ENCODE measurements around the gene CUL2. TPM values are rescaled to one million over a fixed set of nuclear protein-coding genes. Genes with fewer than 3 reads are reported as not detected.

Gene CUL2
- total RNA-seq, 4 donors from 2014 or later, result 15.0 to 18.7 (median 17.5) TPM

GRCh38 chr10:35005868-35006267, 84.3 kb downstream of the CUL2 start:
- H3K4me3 ChIP-seq (ENCODE audit: low read depth, poor library complexity, severe bottlenecking), result no peak overlapping the region
- WGBS, 2 donors, result 54 to 55% methylated on average over 8 of the region's 8 CpGs
- intact Hi-C loops (cut with DNase I; ENCODE audit: low total_unique reads), result no loop called here
- no peak for DNase-seq (ENCODE audit: low spot score in 2 of 2)
- no peak for TF ChIP-seq CTCF (IDR thresholded peaks at IDR 0.05)
- no peak for TF ChIP-seq POLR2A (IDR thresholded peaks at IDR 0.05)

- intact Hi-C loops (cut with DNase I; ENCODE audit: low total_unique reads), result no loop called here
- DNase-seq (ENCODE audit: low spot score in 2 of 2), result no peak
- 87 to 90% methylated on average over 3 of the region's 3 CpGs for WGBS, 2 donors
These were observed 85.5 kb downstream of the CUL2 start for GRCh38 chr10:35004651-35005050.

GRCh38 chr10:35003906-35004305, 86.2 kb downstream of the CUL2 start:
- intact Hi-C loops (cut with DNase I; ENCODE audit: low total_unique reads), result no loop called here
- TF ChIP-seq POLR2A (IDR thresholded peaks at IDR 0.05) (no peak), CTCF (IDR thresholded peaks at IDR 0.05) (no peak)
- no peak overlapping the region for H3K4me3 ChIP-seq (ENCODE audit: low read depth, poor library complexity, severe bottlenecking)
- WGBS, 2 donors, result 83 to 88% methylated on average over 4 of the region's 4 CpGs
- DNase-seq (ENCODE audit: low spot score in 2 of 2), result no peak

More at GRCh38 chr10:35004651-35005050, 85.5 kb downstream of the CUL2 start:
- TF ChIP-seq POLR2A (IDR thresholded peaks at IDR 0.05) (no peak), CTCF (IDR thresholded peaks at IDR 0.05) (no peak)
- no peak overlapping the region for H3K4me3 ChIP-seq (ENCODE audit: low read depth, poor library complexity, severe bottlenecking)

GRCh38 chr10:35000936-35001335, 89.2 kb downstream of the CUL2 start:
- no peak overlapping the region for H3K4me3 ChIP-seq (ENCODE audit: low read depth, poor library complexity, severe bottlenecking)
- no peak for TF ChIP-seq CTCF (IDR thresholded peaks at IDR 0.05)
- no peak for TF ChIP-seq POLR2A (IDR thresholded peaks at IDR 0.05)
- DNase-seq (ENCODE audit: low spot score in 2 of 2), result no peak
- 95 to 96% methylated on average over 4 of the region's 4 CpGs for WGBS, 2 donors
- intact Hi-C loops (cut with DNase I; ENCODE audit: low total_unique reads), result no loop called here

- no peak for DNase-seq (ENCODE audit: low spot score in 2 of 2)
- 88 to 93% methylated on average over 5 of the region's 5 CpGs for WGBS, 2 donors
- H3K4me3 ChIP-seq (ENCODE audit: low read depth, poor library complexity, severe bottlenecking), result no peak overlapping the region
- TF ChIP-seq POLR2A (IDR thresholded peaks at IDR 0.05) (no peak), CTCF (IDR thresholded peaks at IDR 0.05) (no peak)
- intact Hi-C loops (cut with DNase I; ENCODE audit: low total_unique reads), result no loop called here
These were observed 90.6 kb downstream of the CUL2 start for GRCh38 chr10:34999532-34999931.

GRCh38 chr10:34998940-34999339, 91.2 kb downstream of the CUL2 start:
- H3K4me3 ChIP-seq (ENCODE audit: low read depth, poor library complexity, severe bottlenecking), result no peak overlapping the region
- intact Hi-C loops (cut with DNase I; ENCODE audit: low total_unique reads), result no loop called here
- TF ChIP-seq CTCF (IDR thresholded peaks at IDR 0.05), result no peak
- TF ChIP-seq POLR2A (IDR thresholded peaks at IDR 0.05), result no peak
- no peak for DNase-seq (ENCODE audit: low spot score in 2 of 2)
- WGBS, 2 donors, result 94 to 96% methylated on average over 3 of the region's 3 CpGs
